Measurements from ENCODE around the gene SUN3. TPM values are rescaled to one million over a fixed set of nuclear protein-coding genes. Genes with fewer than 3 reads are reported as not detected.
"Not testable (repeated sequence)": the region's sequence is repeated elsewhere in the genome, so short reads cannot be mapped to it uniquely, and the experiment has no call there.

The SUN3 gene
- total and polyA plus RNA-seq, 10 of the 15 experiments (the other 5 are each of a cell fraction or from before 2014, with no cell fraction given), result 0.29 to 0.48 TPM; not detected in 8

- WGBS (ENCODE audit: insufficient coverage, insufficient replicate concordance, low lambda C conversion rate, missing lambda C conversion rate), result 77% methylated on average over 10 of the region's 10 CpGs
- H3K79me2 ChIP-seq (ENCODE audit: control insufficient read depth, insufficient read depth, low read length); H3K4me2 ChIP-seq (ENCODE audit: control insufficient read depth, insufficient read depth); ATAC-seq; DNase-seq (ENCODE audit: low read depth, low spot score); H2AFZ ChIP-seq (ENCODE audit: control insufficient read depth, low read depth, low read length); H3K9me3 ChIP-seq (replicated peaks; ENCODE audit: control insufficient read depth, insufficient read depth, low read length); POLR2A ChIA-PET; H3K27me3 ChIP-seq (replicated peaks in 1 of 2; ENCODE audit: control insufficient read depth in 2 of 2, insufficient read depth in 2 of 2, low read length in 1 of 2); intact Hi-C loops (cut with micrococcal nuclease; ENCODE audit: unreplicated experiment); H3K27ac ChIP-seq (ENCODE audit: control insufficient read depth, insufficient read depth); H3K9ac ChIP-seq (ENCODE audit: control insufficient read depth, insufficient read depth, low read length); H3K4me3 ChIP-seq; BruUV-seq (replicated peaks); FAIRE-seq; H3K36me3 ChIP-seq (ENCODE audit: control insufficient read depth in 2 of 2, insufficient read depth in 2 of 2, low read length in 1 of 2); H4K20me1 ChIP-seq (ENCODE audit: control insufficient read depth, insufficient read depth): not testable (repeated sequence)
- in situ Hi-C loops (cut with MboI), result loop anchor here (5.0 to 25.0 kb wide), 2 partner anchors 170 to 1820 kb away; partner anchors contain the start of gene VWC2
- ChIA-PET RAD21 (ENCODE audit: unreplicated experiment) (interaction anchor here (0.7 to 4.1 kb wide), 2 partner anchors 37 to 167 kb away, joined by 3 to 53 read pairs; no protein-coding TSS in a partner anchor), CTCF (interaction anchor here (1.5 to 4.5 kb wide), 2 partner anchors 49 to 167 kb away, joined by 4 to 68 read pairs; no protein-coding TSS in a partner anchor), SMC1A (ENCODE audit: uncharacterized antibody, unreplicated experiment) (interaction anchor here (0.6 to 0.7 kb wide), 2 partner anchors 109 to 183 kb away, joined by 3 to 4 read pairs; no protein-coding TSS in a partner anchor)
- H3K4me1 ChIP-seq (ENCODE audit: control insufficient read depth, insufficient read depth, low read length), result peaks cover 15% of the 10 kb centered on the region
Measured at GRCh38 chr7:47942651-47943050, 86.3 kb downstream of the SUN3 start.

- Histone ChIP-seq H3K36me3 (ENCODE audit: control insufficient read depth in 2 of 2, insufficient read depth in 2 of 2, low read length in 1 of 2) (no peaks in the 10 kb centered on the region), H3K4me1 (ENCODE audit: control insufficient read depth, insufficient read depth, low read length) (peaks cover 19% of the 10 kb centered on the region), H3K27me3 (replicated peaks in 1 of 2; ENCODE audit: control insufficient read depth in 2 of 2, insufficient read depth in 2 of 2, low read length in 1 of 2) (no peaks in the 10 kb centered on the region; a peak in 2 of 4 replicates), H3K9ac (ENCODE audit: control insufficient read depth, insufficient read depth, low read length) (no peak overlapping the region), H3K4me2 (ENCODE audit: control insufficient read depth, insufficient read depth) (no peak overlapping the region), H3K27ac (ENCODE audit: control insufficient read depth, insufficient read depth) (no peak overlapping the region), H3K9me3 (replicated peaks; ENCODE audit: control insufficient read depth, insufficient read depth, low read length) (no peaks in the 10 kb centered on the region), H2AFZ (ENCODE audit: control insufficient read depth, low read depth, low read length) (no peak overlapping the region), H3K4me3 (no peak overlapping the region), H3K79me2 (ENCODE audit: control insufficient read depth, insufficient read depth, low read length) (no peaks in the 10 kb centered on the region), H4K20me1 (ENCODE audit: control insufficient read depth, insufficient read depth) (no peaks in the 10 kb centered on the region)
- in situ Hi-C loops (cut with MboI) (loop anchor here (5.0 to 25.0 kb wide), 2 partner anchors 170 to 1820 kb away; partner anchors contain the start of gene VWC2), intact Hi-C loops (cut with micrococcal nuclease; ENCODE audit: unreplicated experiment) (no loop called here)
- SMC1A ChIA-PET (ENCODE audit: uncharacterized antibody, unreplicated experiment), result no interaction called here
- 63% methylated on average over 9 of the region's 10 CpGs for WGBS (ENCODE audit: insufficient coverage, insufficient replicate concordance, low lambda C conversion rate, missing lambda C conversion rate)
- POLR2A ChIA-PET, result no interaction called here
- DNase-seq (ENCODE audit: low read depth, low spot score), result no peak
- no TSS peak for BruUV-seq (replicated peaks)
- CTCF ChIA-PET, result interaction anchor here (1.2 to 1.5 kb wide), 2 partner anchors 27 to 50 kb away, joined by 4 to 5 read pairs; no protein-coding TSS in a partner anchor
- FAIRE-seq, result no peak
- no peak for ATAC-seq
- RAD21 ChIA-PET (ENCODE audit: unreplicated experiment), result no interaction called here
- TF ChIP-seq, protein P1, sequence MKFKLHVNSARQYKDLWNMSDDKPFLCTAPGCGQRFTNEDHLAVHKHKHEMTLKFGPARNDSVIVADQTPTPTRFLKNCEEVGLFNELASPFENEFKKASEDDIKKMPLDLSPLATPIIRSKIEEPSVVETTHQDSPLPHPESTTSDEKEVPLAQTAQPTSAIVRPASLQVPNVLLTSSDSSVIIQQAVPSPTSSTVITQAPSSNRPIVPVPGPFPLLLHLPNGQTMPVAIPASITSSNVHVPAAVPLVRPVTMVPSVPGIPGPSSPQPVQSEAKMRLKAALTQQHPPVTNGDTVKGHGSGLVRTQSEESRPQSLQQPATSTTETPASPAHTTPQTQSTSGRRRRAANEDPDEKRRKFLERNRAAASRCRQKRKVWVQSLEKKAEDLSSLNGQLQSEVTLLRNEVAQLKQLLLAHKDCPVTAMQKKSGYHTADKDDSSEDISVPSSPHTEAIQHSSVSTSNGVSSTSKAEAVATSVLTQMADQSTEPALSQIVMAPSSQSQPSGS (IDR thresholded peaks at IDR 0.05; ENCODE audit: low read length), result no peak
- TF ChIP-seq SPI1 (IDR thresholded peaks at IDR 0.05; ENCODE audit: borderline replicate concordance, insufficient read depth, low read depth, low read length) (no peak), RAD21 (IDR thresholded peaks at IDR 0.05; ENCODE audit: insufficient read depth, low read depth, low read length) (no peak), ESRRA (IDR thresholded peaks at IDR 0.05; ENCODE audit: low read length) (no peak), JUND (IDR thresholded peaks at IDR 0.05; ENCODE audit: low read depth, low read length) (no peak), TCF3 (IDR thresholded peaks at IDR 0.05; ENCODE audit: borderline replicate concordance, insufficient read depth, low read depth, low read length) (no peak), ZZZ3 (IDR thresholded peaks at IDR 0.05; ENCODE audit: control insufficient read depth, insufficient read length, low read depth) (no peak), MXI1 (IDR thresholded peaks at IDR 0.05; ENCODE audit: low read depth, low read length) (no peak), HSF1 (IDR thresholded peaks at IDR 0.05; ENCODE audit: low read depth, low read length) (no peak), EP300 (IDR thresholded peaks at IDR 0.05; ENCODE audit: borderline replicate concordance in 1 of 2, control insufficient read depth in 1 of 2, low read depth in 2 of 2, low read length in 2 of 2) (no peak), BACH1 (IDR thresholded peaks at IDR 0.05; ENCODE audit: borderline replicate concordance) (no peak), ASH2L (IDR thresholded peaks at IDR 0.05; ENCODE audit: borderline replicate concordance, low read depth) (no peak)
Measured at GRCh38 chr7:47942132-47942531, 86.8 kb downstream of the SUN3 start.

Measured in GM12878 (cell line).